Renal cortex interstitium (tissue), 15 donors: ENCODE data around the gene CNRIP1. TPM values are rescaled to one million over a fixed set of nuclear protein-coding genes. Genes with fewer than 3 reads are reported as not detected.

ENCODE experiments used
- DNase-seq, 11 donors: peaks; one replicate each; pipeline ENCODE4 v3.0.0-alpha.2; 2013; ENCODE audit warnings: low read depth in 9 of 11, low spot score in 4 of 11; ENCODE audit errors: extremely low read depth in 1 of 11
- long read RNA-seq, 16 experiments: transcript quantifications; one replicate each; lab custom pipeline, GENCODE V29; 2026
- polyA plus RNA-seq, 3 donors: library from polyadenylated mRNA; unstranded; fragments of 120-200 nt; gene quantifications; one replicate each; pipeline ENCODE4 v1.2.1, GENCODE V29; 2013; ENCODE audit not compliant: insufficient read length in 3 of 3

Gene CNRIP1
- 10 to 100 TPM; 19.0 to 23.2 (median 23.0) TPM for polyA plus RNA-seq
- long read RNA-seq, donor 1, transcript CNRIP1-201 (3 exons, 1,953 nt): major isoform, 7 of 8 reads
- long read RNA-seq, donor 1, partial matches to known transcripts: 0 of 8 reads
- long read RNA-seq, donor 1, other reads (novel, unspliced or antisense): 0 of 8 reads
- long read RNA-seq, donor 2, transcript CNRIP1-201 (3 exons, 1,953 nt): major isoform, 5 of 6 reads
- long read RNA-seq, donor 2, partial matches to known transcripts: 0 of 6 reads
- long read RNA-seq, donor 2, other reads (novel, unspliced or antisense): 0 of 6 reads
- long read RNA-seq, donor 3, transcript CNRIP1-201 (3 exons, 1,953 nt): major isoform, 5 of 7 reads
- long read RNA-seq, donor 3, partial matches to known transcripts: 0 of 7 reads
- long read RNA-seq, donor 3, other reads (novel, unspliced or antisense): 0 of 7 reads
- long read RNA-seq, donor 4, partial matches to known transcripts: 0 of 2 reads
- long read RNA-seq, donor 4, other reads (novel, unspliced or antisense): 0 of 2 reads
- long read RNA-seq, donor 5: 0 reads
- long read RNA-seq, donor 6, partial matches to known transcripts: 8 of 10 reads
- long read RNA-seq, donor 6, other reads (novel, unspliced or antisense): 0 of 10 reads
- long read RNA-seq, donor 7, transcript CNRIP1-201 (3 exons, 1,953 nt): major isoform, 10 of 13 reads
- long read RNA-seq, donor 7, partial matches to known transcripts: 0 of 13 reads
- long read RNA-seq, donor 7, other reads (novel, unspliced or antisense): 0 of 13 reads
- long read RNA-seq, donor 8, transcript CNRIP1-201 (3 exons, 1,953 nt): major isoform, 13 of 14 reads
- long read RNA-seq, donor 8, partial matches to known transcripts: 0 of 14 reads
- long read RNA-seq, donor 8, other reads (novel, unspliced or antisense): 0 of 14 reads
- long read RNA-seq, donor 9, partial matches to known transcripts: 0 of 4 reads
- long read RNA-seq, donor 9, other reads (novel, unspliced or antisense): 0 of 4 reads
- long read RNA-seq, donor 10, transcript CNRIP1-201 (3 exons, 1,953 nt): major isoform, 9 of 10 reads
- long read RNA-seq, donor 10, partial matches to known transcripts: 0 of 10 reads
- long read RNA-seq, donor 10, other reads (novel, unspliced or antisense): 0 of 10 reads
- long read RNA-seq, donor 11, transcript CNRIP1-201 (3 exons, 1,953 nt): major isoform, 5 of 6 reads
- long read RNA-seq, donor 11, partial matches to known transcripts: 0 of 6 reads
- long read RNA-seq, donor 11, other reads (novel, unspliced or antisense): 0 of 6 reads
- long read RNA-seq, donor 12, partial matches to known transcripts: 0 of 4 reads
- long read RNA-seq, donor 12, other reads (novel, unspliced or antisense): 0 of 4 reads
- long read RNA-seq, donor 13, transcript CNRIP1-201 (3 exons, 1,953 nt): major isoform, 13 of 13 reads
- long read RNA-seq, donor 13, partial matches to known transcripts: 0 of 13 reads
- long read RNA-seq, donor 13, other reads (novel, unspliced or antisense): 0 of 13 reads
- long read RNA-seq, donor 14, transcript CNRIP1-201 (3 exons, 1,953 nt): major isoform, 6 of 6 reads
- long read RNA-seq, donor 14, partial matches to known transcripts: 0 of 6 reads
- long read RNA-seq, donor 14, other reads (novel, unspliced or antisense): 0 of 6 reads
- long read RNA-seq, donor 15, partial matches to known transcripts: 0 of 2 reads
- long read RNA-seq, donor 15, other reads (novel, unspliced or antisense): 0 of 2 reads
- long read RNA-seq, donor 16, transcript CNRIP1-201 (3 exons, 1,953 nt): major isoform, 9 of 12 reads
- long read RNA-seq, donor 16, partial matches to known transcripts: 0 of 12 reads
- long read RNA-seq, donor 16, other reads (novel, unspliced or antisense): 0 of 12 reads

GRCh38 chr2:68319398-68320117, at the start of gene CNRIP1:
TSS of gene CNRIP1 (minus strand) at chr2:68319949. CDS start at chr2:68319400, 549 bp downstream.
- DNase-seq: peak; percentile 45 to 70 (median 62)

- no peak for DNase-seq
These were observed 49.6 kb upstream of the CNRIP1 start for GRCh38 chr2:68369337-68369734.

GRCh38 chr2:68368654-68369336, 49.0 kb upstream of the CNRIP1 start:
- peak in 10 of 11 donors; percentile 13 to 64 (median 29) for DNase-seq

- no peak for DNase-seq
These were observed 48.4 kb upstream of the CNRIP1 start for GRCh38 chr2:68367953-68368653.

- no peak for DNase-seq
These were observed 46.4 kb upstream of the CNRIP1 start for GRCh38 chr2:68366083-68366560.

GRCh38 chr2:68365087-68365486, 45.3 kb upstream of the CNRIP1 start, which contains the start of gene PLEK:
TSS of gene PLEK (plus strand) at chr2:68365282. CDS start at chr2:68365352, 70 bp downstream.
- no peak for DNase-seq

- DNase-seq: no peak
These were observed 44.0 kb upstream of the CNRIP1 start for GRCh38 chr2:68363721-68364120.

- DNase-seq: no peak
These were observed 43.0 kb upstream of the CNRIP1 start for GRCh38 chr2:68362749-68363148.

- DNase-seq: peak in 9 of 11 donors; percentile 15 to 40 (median 28)
These were observed 42.3 kb upstream of the CNRIP1 start for GRCh38 chr2:68362069-68362468.

GRCh38 chr2:68359889-68360288, 40.1 kb upstream of the CNRIP1 start:
- DNase-seq: no peak

GRCh38 chr2:68357605-68358337, 38.0 kb upstream of the CNRIP1 start:
- DNase-seq: no peak

- DNase-seq: no peak
These were observed 37.0 kb upstream of the CNRIP1 start for GRCh38 chr2:68356599-68357239.

- DNase-seq: no peak
These were observed 33.1 kb upstream of the CNRIP1 start for GRCh38 chr2:68352651-68353391.

GRCh38 chr2:68351997-68352396, 32.2 kb upstream of the CNRIP1 start:
- DNase-seq: no peak
